ENCODE results near the gene SMU1.
"Not testable (repeated sequence)": the region's sequence is repeated elsewhere in the genome, so short reads cannot be mapped to it uniquely, and the experiment has no call there.

The SMU1 gene

GRCh38 chr9:33012328-33013069 is 64.0 kb downstream of the SMU1 start:
- no peak for DNase-seq

- no peak for DNase-seq
Measured at GRCh38 chr9:33011831-33012230, 64.6 kb downstream of the SMU1 start.

DNA sequence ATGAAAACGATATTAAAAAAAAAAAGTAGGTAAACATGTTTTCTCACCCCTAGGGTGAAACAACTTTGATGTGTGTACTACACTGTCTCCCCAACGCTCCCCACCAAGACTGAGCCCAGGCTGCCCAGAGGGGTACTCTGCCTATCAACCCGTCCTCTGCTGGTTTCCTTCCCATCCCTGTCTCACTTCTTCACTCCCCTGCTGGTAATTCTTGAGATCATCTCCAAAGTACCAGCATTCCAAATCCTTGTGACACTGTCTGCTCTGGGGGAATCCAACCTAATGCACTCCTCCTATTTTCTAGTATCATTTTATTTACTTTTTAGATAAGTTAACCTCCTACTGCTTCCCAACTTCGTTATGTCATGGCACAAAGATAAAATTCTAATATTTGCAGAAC is 68.7 kb downstream of the SMU1 start:
- DNase-seq: no peak

DNA sequence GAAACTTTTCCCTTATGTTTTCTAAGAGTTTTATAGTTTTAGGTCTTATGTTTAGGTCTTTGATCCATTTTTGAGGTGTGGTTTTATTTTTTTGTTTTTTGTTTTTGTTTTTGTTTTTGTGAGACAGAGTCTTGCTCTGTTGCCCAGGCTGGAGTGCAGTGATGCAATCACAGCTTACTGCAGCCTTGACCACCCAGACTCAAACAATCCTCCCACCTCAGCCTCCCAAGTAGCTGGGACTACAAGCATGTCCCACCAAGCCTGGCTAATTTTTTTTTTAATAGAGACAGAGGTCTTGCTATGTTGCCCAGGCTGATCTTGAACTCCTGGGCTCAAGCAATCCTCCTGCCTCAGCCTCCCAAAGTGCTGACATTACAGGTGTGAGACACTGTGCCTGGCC is 71.1 kb downstream of the SMU1 start:
- not testable (repeated sequence) for DNase-seq

DNA sequence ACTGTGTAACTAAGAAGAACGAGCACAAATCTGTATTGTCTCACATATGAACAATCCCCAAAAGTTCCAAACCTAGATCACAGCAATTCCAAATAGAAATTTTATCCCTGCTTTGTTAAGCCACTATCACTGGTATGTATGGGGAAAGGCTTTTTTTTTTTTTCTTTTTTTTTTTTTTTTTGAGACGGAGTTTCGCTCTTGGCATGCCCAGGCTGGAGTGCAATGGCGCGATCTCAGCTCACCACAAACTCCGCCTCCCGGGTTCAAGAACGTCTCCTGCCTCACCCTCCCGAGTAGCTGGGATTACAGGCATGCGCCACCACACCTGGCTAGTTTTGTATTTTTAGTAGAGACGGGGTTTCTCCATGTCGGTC is 75.8 kb downstream of the SMU1 start:
- DNase-seq: peak; percentile 5

DNA sequence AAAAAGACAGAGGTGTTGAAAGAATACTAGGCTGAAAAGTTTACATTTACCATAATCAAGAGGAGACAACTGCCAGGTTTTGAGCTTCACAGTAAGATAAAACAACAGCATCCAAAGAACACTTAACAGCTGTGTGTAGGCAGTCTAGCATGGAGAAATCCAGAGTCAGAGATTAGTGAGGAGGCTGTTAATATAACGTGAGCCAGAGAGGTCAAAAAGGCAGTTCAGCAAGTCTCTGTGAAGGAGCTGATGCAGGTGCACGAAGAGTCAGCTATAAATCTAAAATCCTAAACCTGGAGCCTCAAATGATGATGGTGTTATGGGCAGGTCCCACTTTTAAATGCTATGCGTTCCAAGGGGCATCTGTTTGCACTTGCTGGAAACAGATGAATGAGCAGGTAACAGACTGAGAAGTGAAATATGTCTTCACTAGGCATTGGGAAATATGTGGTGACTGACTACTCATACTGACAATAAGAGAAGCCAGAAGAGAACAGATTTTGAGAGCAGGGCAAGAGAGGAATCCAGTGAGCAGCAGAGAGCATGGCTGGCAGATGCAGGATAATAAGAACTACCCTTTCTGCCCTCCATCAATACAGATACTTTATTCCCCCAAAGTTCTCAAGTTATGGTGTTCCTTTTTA is 83.8 kb downstream of the SMU1 start:
- no peak for DNase-seq

- no peak for DNase-seq
Measured at GRCh38 chr9:32991897-32992594, 84.4 kb downstream of the SMU1 start.

All from fibroblast of skin of scalp (primary cell).